Peyer's patch (tissue), 4 donors: ENCODE measurements around the gene UBL7. TPM values are rescaled to one million over a fixed set of nuclear protein-coding genes. Genes with fewer than 3 reads are reported as not detected.

ENCODE experiments used
- DNase-seq, 3 donors: peaks; one replicate each; pipeline ENCODE4 v3.0.0-alpha.2; 2017 to 2019
- H3K27ac ChIP-seq, 4 donors: fragments of 200-600 bp; sonication (generic); one replicate each; pipeline ENCODE4 v1.5.1; 2016 to 2019
- H3K27me3 ChIP-seq, 2 donors: fragments of 200-600 bp; sonication (generic); one replicate each; pipeline ENCODE4 v1.5.1; 2019
- H3K36me3 ChIP-seq, 3 donors: fragments of 200-600 bp; sonication (generic); one replicate each; pipeline ENCODE4 v1.5.1; 2016 to 2019
- H3K4me1 ChIP-seq, 4 donors: fragments of 200-600 bp; sonication (generic); one replicate each; pipeline ENCODE4 v1.5.1; 2016 to 2019
- H3K4me3 ChIP-seq, 4 donors: fragments of 200-600 bp; sonication (generic); 1 replicate in 3 of 4; 2 replicates in 1 of 4; pipeline ENCODE4 v1.5.1; 2016 to 2019; ENCODE audit warnings: mild to moderate bottlenecking in 1 of 4
- H3K9me3 ChIP-seq, 4 donors: fragments of 200-600 bp; sonication (generic); one replicate each; pipeline ENCODE4 v1.5.1; 2016 to 2019; ENCODE audit warnings: mild to moderate bottlenecking in 1 of 4
- POLR2A ChIP-seq, 2 donors: fragments of 450-650 bp; IDR thresholded peaks; one replicate each; pipeline ENCODE4 v1.5.1; 2017; ENCODE audit warnings: antibody characterized with exemption in 2 of 2, mild to moderate bottlenecking in 2 of 2, moderate library complexity in 2 of 2
- total RNA-seq, 4 donors: library from RNA; depleted of rRNA; stranded (reverse); fragments of >200 nt; gene quantifications; one replicate each; pipeline ENCODE4 v1.1.0, GENCODE V29; 2016
- TF ChIP-seq, protein P1 (sequence below), 6 experiments: fragments of 450-650 bp in 4 of 6; fragments of 200-600 bp in 2 of 6; sonication (generic) in 1 of 6; IDR thresholded peaks; one replicate each; pipeline ENCODE4 v1.5.1; 2017 to 2019; ENCODE audit warnings: antibody characterized with exemption in 6 of 6, mild to moderate bottlenecking in 3 of 6, moderate library complexity in 1 of 6

Gene UBL7
- total RNA-seq, 4 donors from 2014 or later, result 22.3 to 39.6 (median 32.6) TPM

DNA sequence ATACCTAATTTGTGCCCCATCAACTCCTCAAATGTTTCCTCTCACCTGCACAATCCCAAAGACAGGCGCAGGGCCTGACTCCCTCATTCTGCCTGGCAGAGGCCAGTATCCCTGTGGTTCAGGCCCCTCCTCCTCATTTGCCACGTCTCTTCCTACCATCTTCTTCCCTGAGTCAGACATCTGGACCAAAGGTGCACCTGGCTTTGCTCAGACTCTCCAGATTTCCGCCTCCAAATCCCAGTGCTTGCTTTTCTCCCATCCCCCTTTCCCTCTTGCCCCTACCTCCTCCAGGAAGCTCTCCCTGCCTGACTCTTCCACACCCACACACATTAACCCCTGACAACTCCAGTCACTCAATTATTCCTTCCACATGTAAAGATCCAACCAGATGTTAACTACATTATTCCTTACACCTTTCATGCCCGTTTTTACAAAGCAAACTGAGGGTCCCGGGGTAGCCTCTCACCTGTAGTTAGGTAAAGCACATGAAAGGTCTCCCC lies 46.8 kb downstream of the UBL7 start:
- no peak for DNase-seq
- no peak overlapping the region for H3K27ac ChIP-seq
- no peaks in the 10 kb centered on the region for H3K27me3 ChIP-seq
- H3K4me1 ChIP-seq, result peaks cover 0 to 3% (median 0%) of the 10 kb centered on the region in 4 donors
- no peaks in the 10 kb centered on the region for H3K36me3 ChIP-seq
- no peak overlapping the region for H3K4me3 ChIP-seq
- H3K9me3 ChIP-seq, result no peaks in the 10 kb centered on the region
- TF ChIP-seq, protein P1, sequence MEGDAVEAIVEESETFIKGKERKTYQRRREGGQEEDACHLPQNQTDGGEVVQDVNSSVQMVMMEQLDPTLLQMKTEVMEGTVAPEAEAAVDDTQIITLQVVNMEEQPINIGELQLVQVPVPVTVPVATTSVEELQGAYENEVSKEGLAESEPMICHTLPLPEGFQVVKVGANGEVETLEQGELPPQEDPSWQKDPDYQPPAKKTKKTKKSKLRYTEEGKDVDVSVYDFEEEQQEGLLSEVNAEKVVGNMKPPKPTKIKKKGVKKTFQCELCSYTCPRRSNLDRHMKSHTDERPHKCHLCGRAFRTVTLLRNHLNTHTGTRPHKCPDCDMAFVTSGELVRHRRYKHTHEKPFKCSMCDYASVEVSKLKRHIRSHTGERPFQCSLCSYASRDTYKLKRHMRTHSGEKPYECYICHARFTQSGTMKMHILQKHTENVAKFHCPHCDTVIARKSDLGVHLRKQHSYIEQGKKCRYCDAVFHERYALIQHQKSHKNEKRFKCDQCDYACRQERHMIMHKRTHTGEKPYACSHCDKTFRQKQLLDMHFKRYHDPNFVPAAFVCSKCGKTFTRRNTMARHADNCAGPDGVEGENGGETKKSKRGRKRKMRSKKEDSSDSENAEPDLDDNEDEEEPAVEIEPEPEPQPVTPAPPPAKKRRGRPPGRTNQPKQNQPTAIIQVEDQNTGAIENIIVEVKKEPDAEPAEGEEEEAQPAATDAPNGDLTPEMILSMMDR (IDR thresholded peaks at IDR 0.05), result no peak
- TF ChIP-seq POLR2A (IDR thresholded peaks at IDR 0.05), result no peak

DNA sequence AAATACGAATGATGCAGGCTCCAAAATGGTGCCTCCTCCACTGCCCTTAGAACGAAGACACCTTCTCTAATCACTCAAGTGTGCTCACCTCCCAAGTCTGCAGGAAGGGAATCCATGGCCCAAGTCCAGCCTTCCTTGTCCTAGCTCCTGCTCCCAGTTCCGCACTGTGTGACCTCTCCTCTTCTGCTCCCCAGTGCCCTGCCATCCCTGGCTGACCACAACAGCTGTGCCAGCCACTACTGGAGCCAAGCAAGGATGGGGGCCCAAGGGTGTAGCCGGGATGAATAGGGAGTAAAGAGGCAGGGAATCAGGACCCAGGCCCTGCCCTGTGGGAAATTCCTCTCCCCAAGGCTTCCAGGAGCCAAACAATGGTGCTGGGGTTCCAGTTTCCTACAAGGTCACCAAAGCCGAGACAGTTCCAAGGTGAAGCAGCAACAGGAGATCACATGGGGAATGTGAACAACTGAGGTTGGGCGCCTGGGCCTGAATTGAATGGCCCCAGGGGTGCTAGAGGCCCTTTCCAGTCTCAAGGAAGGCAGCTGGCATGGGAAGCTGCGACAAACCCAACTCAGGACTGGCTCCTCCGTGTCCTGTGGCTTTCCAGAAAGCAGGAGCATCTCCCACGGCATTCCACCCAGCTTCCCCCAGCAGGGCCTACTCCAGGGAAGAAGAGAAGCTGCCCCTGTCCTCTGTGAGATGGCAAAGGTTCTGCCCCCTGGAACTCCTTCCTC lies 47.4 kb downstream of the UBL7 start:
- no peaks in the 10 kb centered on the region for H3K36me3 ChIP-seq
- no peaks in the 10 kb centered on the region for H3K9me3 ChIP-seq
- no peak overlapping the region for H3K4me3 ChIP-seq
- H3K27ac ChIP-seq, result no peak overlapping the region
- no peaks in the 10 kb centered on the region for H3K27me3 ChIP-seq
- DNase-seq, result no peak
- TF ChIP-seq POLR2A (IDR thresholded peaks at IDR 0.05), result no peak
- H3K4me1 ChIP-seq, result no peaks in the 10 kb centered on the region

DNA sequence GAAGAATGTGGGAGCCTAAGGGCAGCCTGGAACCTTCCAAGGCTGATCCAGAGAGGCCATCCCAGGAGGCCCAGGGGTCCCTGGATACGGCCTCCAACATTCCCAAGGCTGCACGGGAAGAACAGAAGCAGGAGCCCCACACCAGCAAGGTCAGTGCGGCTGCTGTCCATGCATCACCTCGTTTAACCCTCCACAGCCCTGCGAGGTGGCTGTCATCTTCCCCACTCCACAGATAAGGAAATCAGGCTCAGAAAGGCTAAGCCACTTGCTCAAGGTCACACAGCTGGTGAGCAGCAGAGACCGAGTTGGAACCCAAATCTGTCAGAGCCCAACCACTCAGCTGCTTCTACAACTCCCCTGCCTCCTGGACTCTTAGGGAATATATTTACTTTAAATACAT lies 48.8 kb downstream of the UBL7 start:
- Histone ChIP-seq H3K9me3 (no peaks in the 10 kb centered on the region), H3K36me3 (no peaks in the 10 kb centered on the region), H3K4me1 (no peaks in the 10 kb centered on the region), H3K27me3 (no peaks in the 10 kb centered on the region), H3K27ac (no peak overlapping the region), H3K4me3 (no peak overlapping the region)
- no peak for DNase-seq
- TF ChIP-seq POLR2A (IDR thresholded peaks at IDR 0.05), result no peak
- TF ChIP-seq, protein P1 (IDR thresholded peaks at IDR 0.05), result no peak

DNA sequence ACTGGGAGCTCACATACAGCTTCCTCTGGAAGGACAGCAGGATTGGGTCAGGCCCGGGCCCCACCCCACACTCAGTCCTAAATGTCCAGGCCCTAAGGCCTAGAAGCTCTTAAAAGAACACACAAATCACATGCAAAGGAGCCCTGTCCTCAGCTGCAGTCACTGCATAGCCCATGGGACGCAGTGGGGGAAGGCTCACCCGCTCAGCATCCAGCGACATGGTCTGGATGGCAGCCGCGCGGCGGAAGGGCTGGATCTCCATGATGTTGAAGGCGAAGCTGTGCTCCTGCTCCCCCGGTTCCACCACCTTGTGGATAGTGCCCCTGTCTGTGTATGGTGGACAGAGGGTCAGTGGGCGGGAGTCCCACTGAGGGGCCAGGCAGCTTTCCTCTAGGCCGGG lies 49.3 kb downstream of the UBL7 start:
- DNase-seq, result no peak

DNA sequence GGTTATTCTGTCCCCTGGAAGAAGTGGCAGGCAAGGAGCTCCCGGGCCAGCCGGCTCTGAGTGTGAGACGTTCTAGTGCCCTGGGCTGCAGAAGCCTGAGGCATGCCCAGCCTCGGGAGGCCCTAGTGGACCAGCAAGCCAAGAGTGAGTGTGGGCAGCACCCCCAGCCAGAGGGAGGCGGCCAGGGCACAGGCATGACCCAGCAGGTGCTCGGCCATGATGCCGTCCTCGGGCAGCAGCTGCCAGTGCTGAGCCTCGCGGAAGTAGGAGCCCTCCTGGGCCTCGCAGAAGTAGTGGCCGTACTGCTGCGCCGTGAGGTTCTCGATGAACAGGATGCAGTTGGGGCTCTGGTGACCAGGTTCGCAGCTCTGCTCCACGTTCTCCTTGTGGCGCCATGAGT lies 50.5 kb downstream of the UBL7 start:
- Histone ChIP-seq H3K36me3 (no peaks in the 10 kb centered on the region), H3K4me3 (no peak overlapping the region), H3K4me1 (no peaks in the 10 kb centered on the region), H3K27me3 (no peaks in the 10 kb centered on the region), H3K27ac (no peak overlapping the region), H3K9me3 (no peaks in the 10 kb centered on the region)
- TF ChIP-seq POLR2A (IDR thresholded peaks at IDR 0.05), result no peak
- TF ChIP-seq, protein P1 (IDR thresholded peaks at IDR 0.05), result no peak
- DNase-seq, result no peak

More for the DNA sequence above, 49.3 kb downstream of the UBL7 start:
- Histone ChIP-seq H3K9me3 (no peaks in the 10 kb centered on the region), H3K4me1 (no peaks in the 10 kb centered on the region), H3K27ac (no peak overlapping the region), H3K36me3 (no peaks in the 10 kb centered on the region), H3K27me3 (no peaks in the 10 kb centered on the region), H3K4me3 (no peak overlapping the region)
- TF ChIP-seq POLR2A (IDR thresholded peaks at IDR 0.05), result no peak
- TF ChIP-seq, protein P1 (IDR thresholded peaks at IDR 0.05), result no peak

DNA sequence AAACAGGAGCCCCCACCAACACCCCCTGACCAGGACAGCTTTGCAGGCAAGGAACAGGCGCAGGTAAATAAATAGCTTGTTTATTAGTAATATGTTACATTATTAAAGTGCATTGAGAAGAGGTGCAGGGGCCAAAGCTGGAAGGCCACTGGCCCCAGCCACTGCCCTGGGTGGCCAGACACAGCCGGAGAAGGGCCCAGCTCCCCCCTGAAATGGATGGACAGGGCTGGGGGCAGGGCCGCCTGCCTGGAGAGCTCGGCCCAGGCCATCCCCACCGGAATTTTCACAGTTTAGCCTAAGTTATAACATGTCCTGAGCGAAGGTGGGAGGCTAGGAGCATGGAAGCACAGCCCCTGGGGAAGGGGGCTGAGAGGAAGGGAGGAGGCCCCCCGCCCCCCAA lies 51.7 kb downstream of the UBL7 start:
- Histone ChIP-seq H3K36me3 (no peaks in the 10 kb centered on the region), H3K27ac (peak overlapping the region in 1 of 4 donors; percentile 5), H3K4me1 (peaks cover 0 to 6% (median 0%) of the 10 kb centered on the region in 4 donors), H3K4me3 (no peak overlapping the region), H3K27me3 (no peaks in the 10 kb centered on the region), H3K9me3 (no peaks in the 10 kb centered on the region)
- TF ChIP-seq POLR2A (IDR thresholded peaks at IDR 0.05), result no peak
- TF ChIP-seq, protein P1 (IDR thresholded peaks at IDR 0.05), result no peak
- no peak for DNase-seq
